Activated T-helper 1 cell treated with Interleukin-2 at 50 U/mL for 16 hours (primary cell): Measurements from ENCODE around the gene SH3BP1.
A peak's percentile ranks its signal among the peaks of the same experiment; 100 is the strongest.
"Not testable (repeated sequence)": the region's sequence is repeated elsewhere in the genome, so short reads cannot be mapped to it uniquely, and the experiment has no call there.

ENCODE experiments used
- DNase-seq: peaks from one replicate; pipeline ENCODE4 v3.0.0-alpha.2; 2020; ENCODE audit warnings: low read depth

The SH3BP1 gene

GRCh38 chr22:37633625-37634416 is 5.6 kb upstream of the SH3BP1 start:
- DNase-seq: no peak

- DNase-seq: no peak
These were observed 5.0 kb upstream of the SH3BP1 start for GRCh38 chr22:37634417-37634924.

- no peak for DNase-seq
These were observed 4.3 kb upstream of the SH3BP1 start for GRCh38 chr22:37635157-37635556.

GRCh38 chr22:37636186-37636948 is 3.1 kb upstream of the SH3BP1 start:
- no peak for DNase-seq

- no peak for DNase-seq
These were observed 2.6 kb upstream of the SH3BP1 start for GRCh38 chr22:37636949-37637273.

GRCh38 chr22:37638391-37639069 is 939 bp upstream of the SH3BP1 start:
- DNase-seq: no peak

- no peak for DNase-seq
These were observed 512 bp downstream of the SH3BP1 start for GRCh38 chr22:37639771-37640590.

- DNase-seq: no peak
These were observed 1.4 kb downstream of the SH3BP1 start for GRCh38 chr22:37640591-37641560.

GRCh38 chr22:37641561-37641949 is 2.1 kb downstream of the SH3BP1 start:
- no peak for DNase-seq

- DNase-seq: peak; percentile 69
These were observed 3.9 kb downstream of the SH3BP1 start for GRCh38 chr22:37643225-37643847.

- no peak for DNase-seq
These were observed 7.8 kb downstream of the SH3BP1 start for GRCh38 chr22:37647317-37647716.

GRCh38 chr22:37647928-37648327 is 8.5 kb downstream of the SH3BP1 start:
- DNase-seq: no peak

GRCh38 chr22:37650463-37651136 is 11.1 kb downstream of the SH3BP1 start:
- DNase-seq: no peak

- DNase-seq: no peak
These were observed 15.2 kb downstream of the SH3BP1 start for GRCh38 chr22:37654563-37655251.

GRCh38 chr22:37655252-37655563 is 15.7 kb downstream of the SH3BP1 start:
- DNase-seq: no peak

GRCh38 chr22:37656583-37656982 is 17.1 kb downstream of the SH3BP1 start:
- DNase-seq: not testable (repeated sequence)

GRCh38 chr22:37657590-37658132 is 18.2 kb downstream of the SH3BP1 start:
- DNase-seq: no peak

- peak; percentile 97 for DNase-seq
These were observed 18.9 kb downstream of the SH3BP1 start, which contains the start of gene PDXP for GRCh38 chr22:37658133-37659065. Gene PDXP (plus strand): TSS chr22:37658723. CDS start chr22:37658783, 60 bp downstream.
